GM18508 (cell line): Measurements from ENCODE around the gene IBA57.
"Not testable (repeated sequence)": the region's sequence is repeated elsewhere in the genome, so short reads cannot be mapped to it uniquely, and the experiment has no call there.

Source experiments
- ATAC-seq: cut with Tn5 transposase; IDR thresholded peaks from one replicate; pipeline ENCODE4 v1.9.1; 2021; ENCODE audit warnings: moderate number of reproducible peaks; ENCODE audit not compliant: insufficient read depth, unreplicated experiment

IBA57 gene

DNA sequence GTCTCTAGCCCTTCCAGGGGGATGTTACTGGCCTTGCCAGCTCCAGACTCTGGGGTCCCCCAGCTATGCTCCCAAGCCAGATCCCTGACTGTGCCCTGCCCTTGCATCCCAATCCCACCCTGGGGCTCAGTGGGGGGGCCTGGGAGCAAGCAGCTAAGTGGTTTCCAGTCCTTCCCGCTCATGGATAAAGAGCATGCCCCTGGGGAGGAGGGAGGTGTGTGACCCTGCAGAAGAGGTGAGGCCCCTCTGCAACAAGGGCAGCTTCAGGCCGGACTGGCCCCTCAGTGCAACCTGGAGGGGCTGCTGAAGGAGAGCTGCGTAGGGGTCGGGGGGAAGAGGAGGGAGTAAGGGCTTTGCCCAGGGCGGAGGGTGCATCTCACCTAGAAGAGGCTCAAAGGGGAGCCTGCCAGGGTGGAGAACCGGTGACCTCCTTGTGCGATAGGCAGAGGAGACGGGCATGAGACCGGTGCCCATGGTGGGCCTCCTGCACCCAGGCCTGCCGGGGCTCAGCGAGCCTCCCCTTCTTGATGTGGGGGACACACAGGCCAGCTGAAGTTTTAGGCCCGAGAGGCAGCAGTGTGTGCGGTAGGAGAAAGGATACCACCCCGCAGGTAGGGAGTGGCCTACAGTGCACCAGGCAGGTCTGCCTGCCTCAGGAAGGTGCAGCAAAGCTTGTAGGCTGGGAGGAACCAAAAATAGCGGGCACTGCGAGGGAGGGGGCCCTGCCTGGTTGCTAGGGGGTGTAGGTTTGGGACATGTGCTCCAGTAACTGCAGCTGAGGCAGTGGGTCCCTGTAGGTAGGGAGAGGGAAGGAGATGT, 45.3 kb downstream of the IBA57 start:
- no peak for ATAC-seq

DNA sequence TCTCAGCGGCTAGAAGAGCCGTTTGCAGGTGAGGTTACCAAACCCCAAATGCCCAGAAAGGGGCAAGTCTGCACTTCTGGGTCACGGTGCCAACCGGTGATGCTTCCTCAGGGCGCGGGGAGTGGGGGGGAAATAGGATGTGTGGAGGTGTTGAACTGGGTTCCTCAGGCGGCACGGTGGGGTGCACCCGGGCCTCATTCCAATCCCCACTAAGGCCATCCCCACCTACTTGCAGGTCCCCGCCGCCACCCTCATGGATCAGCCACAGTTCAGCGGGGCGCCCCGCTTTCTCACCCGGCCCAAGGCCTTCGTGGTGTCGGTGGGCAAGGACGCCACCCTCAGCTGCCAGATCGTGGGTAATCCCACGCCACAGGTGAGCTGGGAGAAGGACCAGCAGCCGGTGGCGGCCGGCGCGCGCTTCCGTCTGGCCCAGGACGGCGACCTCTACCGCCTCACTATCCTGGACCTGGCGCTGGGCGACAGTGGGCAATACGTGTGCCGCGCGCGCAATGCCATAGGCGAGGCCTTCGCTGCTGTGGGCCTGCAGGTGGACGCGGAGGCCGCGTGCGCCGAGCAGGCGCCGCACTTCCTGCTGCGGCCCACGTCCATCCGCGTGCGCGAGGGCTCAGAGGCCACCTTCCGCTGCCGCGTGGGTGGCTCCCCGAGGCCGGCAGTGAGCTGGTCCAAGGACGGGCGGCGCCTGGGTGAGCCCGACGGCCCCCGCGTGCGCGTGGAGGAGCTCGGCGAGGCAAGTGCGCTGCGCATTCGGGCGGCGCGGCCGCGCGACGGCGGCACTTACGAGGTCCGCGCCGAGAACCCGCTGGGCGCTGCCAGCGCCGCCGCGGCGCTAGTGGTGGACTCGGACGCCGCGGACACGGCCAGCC, 46.2 kb downstream of the IBA57 start:
- ATAC-seq: no peak

DNA sequence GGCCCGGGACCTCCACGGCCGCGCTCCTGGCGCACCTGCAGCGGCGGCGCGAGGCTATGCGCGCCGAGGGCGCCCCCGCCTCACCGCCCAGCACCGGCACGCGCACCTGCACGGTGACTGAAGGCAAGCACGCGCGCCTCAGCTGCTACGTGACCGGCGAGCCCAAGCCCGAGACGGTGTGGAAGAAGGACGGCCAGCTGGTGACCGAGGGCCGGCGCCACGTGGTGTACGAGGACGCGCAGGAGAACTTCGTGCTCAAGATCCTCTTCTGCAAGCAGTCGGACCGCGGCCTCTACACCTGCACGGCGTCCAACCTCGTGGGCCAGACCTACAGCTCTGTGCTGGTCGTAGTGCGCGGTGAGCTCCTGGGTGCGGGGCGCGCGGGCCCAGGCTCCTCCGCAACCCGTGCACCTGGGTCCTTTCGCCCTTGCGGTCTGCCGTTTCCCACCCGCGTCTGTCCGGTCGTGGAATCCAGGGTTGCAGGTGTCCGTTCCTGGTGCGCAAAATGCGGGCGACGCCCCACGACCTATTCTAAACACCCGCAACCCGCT, 46.9 kb downstream of the IBA57 start:
- ATAC-seq: no peak

DNA sequence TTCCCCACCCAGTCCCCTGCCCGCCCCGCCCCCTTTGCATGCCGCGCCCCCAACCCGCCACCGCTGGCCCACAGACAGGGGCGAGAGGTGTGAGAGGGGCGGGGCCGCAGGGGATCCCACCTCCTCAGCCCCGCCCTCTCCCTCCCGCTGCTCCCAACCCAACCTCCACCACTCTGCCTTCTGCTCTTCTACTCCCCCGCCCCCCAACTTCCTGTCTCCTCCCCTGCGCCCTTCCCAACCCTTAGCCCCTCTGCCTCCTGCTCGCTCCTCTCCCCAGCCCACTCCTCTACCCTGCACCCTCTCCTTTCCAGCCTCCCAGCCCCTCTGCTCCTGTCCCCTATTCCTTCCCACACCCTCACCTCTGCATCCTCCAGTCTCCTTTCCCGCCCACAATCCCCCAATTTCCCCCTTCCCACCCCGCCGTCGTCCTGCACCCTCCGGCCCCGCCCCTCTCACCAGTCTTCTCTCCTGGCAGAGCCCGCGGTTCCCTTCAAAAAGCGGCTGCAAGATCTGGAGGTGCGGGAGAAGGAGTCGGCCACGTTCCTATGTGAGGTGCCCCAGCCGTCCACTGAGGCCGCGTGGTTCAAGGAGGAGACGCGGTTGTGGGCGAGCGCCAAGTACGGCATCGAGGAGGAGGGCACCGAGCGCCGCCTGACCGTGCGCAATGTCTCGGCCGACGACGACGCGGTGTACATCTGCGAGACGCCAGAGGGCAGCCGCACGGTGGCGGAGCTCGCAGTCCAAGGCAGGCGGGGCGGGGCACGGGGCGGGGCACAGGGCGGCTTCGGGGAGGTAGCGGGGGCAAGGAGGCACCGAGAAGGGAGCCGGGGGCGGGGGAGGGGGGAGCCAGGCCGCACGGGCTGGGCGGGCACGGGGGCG, 47.6 kb downstream of the IBA57 start:
- ATAC-seq: no peak

DNA sequence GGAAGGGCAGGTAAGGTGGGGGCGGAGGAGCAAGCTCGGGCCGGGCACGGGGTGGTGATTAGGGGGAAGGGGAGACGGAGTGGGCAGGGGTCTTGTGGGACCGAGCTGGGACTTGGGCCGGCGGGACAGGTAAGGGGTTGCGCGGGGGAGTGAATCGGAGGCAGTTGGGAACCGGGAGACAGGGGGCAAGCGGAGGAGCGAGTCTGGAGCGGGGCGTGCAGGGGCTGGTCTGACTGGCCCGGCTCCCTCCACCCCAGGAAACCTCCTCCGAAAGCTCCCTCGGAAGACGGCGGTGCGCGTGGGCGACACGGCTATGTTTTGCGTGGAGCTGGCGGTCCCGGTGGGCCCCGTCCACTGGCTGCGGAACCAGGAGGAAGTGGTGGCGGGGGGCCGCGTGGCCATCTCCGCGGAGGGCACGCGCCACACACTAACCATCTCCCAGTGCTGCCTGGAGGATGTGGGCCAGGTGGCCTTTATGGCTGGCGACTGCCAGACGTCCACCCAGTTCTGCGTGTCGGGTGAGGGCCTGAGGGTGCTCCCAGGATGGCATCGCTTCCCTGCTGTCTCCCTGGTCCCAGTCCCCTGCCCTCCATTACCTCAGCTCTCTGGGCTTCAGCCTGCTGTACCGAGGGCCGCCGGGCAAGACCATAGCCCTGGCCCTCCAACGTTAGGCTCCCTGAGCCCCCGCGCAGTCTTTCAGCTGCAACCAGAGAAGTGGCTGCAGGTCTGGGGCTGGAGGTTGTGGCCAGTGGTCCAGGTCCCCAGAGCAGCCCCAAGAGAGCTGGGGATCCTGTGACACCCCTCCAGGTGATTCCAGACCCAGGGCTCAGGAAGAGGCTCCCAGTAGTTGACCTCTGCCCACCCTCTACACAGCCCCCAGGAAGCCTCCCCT, 48.6 kb downstream of the IBA57 start:
- no peak for ATAC-seq

DNA sequence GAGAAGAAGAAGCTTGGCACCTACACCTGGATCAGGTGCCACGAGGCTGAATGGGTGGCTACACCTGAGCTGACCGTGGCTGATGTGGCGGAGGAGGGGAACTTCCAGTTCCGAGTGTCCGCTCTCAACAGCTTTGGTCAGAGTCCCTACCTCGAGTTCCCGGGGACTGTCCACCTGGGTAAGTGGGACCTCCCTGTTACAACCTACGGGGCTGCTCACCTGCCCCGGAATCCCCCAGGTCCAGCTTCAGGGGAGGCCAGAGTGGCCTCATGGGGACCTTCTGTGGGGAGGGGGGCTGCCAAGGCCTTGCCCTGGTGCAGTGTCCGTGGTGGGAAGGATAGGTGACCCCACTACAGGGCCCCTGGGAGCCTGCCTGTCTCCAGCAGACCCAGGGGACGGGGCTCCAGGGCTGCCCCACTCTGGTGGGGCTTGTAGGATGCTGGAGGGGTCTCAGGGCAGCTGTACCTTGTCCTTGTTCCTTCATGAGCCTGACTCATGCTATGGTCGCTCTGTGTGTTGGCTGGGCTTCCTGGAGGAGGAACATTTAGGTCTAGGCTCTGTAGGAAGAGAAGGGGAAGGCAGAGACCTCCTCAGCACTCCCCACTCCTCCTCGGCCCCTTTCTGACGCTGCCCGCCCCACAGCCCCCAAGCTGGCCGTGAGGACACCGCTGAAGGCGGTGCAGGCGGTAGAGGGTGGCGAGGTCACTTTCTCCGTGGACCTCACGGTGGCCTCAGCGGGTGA, 49.5 kb downstream of the IBA57 start:
- no peak for ATAC-seq

DNA sequence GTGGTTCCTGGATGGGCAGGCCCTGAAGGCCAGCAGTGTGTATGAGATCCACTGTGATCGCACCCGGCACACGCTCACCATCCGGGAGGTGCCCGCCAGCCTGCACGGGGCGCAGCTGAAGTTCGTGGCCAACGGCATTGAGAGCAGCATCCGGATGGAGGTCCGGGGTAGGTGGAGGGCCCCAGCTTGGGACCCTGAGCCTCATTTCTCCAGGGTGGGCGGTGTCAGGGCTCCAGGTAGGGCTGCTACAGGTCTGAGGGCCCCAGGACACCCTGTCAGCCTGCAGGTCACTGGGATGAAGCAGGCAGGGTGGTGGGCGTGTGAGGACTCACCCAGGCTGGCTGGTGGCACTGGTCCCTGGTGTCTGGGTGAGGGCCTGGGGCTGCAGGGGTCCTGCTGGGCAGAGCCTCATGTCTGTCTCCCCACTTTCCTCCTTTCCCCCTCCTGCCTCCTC, 50.1 kb downstream of the IBA57 start:
- ATAC-seq: no peak

DNA sequence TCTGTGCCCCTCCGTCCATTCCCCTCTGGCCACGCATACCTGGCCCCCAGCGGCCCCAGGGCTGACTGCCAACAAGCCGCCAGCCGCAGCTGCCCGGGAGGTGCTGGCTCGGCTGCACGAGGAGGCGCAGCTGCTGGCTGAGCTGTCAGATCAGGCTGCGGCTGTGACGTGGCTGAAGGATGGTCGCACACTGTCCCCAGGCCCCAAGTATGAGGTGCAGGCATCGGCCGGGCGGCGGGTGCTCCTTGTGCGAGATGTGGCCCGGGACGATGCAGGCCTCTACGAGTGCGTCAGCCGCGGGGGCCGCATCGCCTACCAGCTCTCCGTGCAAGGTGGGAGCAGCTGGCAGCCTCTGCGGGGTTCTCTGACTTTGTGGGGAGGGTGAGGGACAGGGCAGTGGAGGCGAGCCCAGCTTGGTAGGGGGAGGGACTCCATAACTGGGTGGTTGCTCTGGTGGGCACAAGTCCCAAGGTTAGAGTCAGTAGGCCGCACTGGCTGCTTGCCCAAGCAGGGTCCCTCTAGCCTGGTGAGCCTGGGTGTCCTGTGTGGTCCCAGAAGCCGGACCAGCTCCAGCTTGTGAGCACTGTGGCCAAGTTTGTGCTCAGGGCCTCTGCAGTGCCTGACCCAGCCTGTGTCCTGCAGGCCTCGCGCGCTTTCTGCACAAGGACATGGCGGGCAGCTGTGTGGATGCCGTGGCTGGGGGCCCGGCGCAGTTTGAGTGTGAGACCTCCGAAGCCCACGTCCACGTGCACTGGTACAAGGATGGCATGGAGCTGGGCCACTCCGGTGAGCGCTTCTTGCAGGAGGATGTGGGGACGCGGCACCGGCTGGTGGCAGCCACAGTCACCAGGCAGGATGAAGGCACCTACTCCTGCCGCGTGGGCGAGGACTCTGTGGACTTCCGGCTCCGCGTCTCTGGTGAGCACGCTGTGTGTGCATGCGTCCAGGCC, 51.0 kb downstream of the IBA57 start:
- no peak for ATAC-seq

DNA sequence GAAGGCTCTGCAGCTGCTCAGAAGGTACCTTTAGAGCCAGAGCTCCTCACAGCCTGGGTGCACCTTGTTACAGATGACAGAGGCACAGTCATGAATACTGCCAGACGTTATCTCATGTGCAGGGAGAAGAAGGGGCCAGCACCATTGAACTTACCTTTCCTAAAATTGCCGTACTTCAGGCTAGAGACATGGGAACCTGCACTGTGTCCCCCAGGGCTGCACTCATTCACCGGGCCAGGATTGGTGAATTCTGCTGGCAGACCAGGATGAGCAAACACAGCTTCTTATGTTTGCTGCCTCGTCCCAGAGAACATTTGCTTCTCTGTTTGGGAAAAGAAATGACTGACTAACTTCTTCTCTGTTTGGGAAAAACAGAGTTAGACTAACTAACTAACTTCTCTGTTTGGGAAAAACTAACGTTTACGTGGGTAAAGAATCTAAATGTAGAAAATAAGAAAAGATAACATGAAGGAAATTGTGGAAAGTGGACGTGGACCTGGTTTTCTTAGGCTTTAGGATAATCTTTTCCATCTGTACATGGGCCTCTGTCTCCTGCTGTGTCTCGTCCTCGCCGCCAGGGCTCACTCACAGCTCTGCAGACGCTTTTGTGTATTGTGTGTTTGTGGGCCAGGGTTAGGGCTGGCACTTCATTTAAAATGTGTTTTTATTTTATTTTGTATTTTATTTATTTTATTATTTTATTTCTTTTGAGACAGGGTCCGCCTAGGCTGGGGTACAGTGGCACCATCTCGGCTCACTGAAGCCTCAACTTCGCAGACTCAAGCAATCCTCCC, 52.1 kb downstream of the IBA57 start:
- no peak for ATAC-seq

DNA sequence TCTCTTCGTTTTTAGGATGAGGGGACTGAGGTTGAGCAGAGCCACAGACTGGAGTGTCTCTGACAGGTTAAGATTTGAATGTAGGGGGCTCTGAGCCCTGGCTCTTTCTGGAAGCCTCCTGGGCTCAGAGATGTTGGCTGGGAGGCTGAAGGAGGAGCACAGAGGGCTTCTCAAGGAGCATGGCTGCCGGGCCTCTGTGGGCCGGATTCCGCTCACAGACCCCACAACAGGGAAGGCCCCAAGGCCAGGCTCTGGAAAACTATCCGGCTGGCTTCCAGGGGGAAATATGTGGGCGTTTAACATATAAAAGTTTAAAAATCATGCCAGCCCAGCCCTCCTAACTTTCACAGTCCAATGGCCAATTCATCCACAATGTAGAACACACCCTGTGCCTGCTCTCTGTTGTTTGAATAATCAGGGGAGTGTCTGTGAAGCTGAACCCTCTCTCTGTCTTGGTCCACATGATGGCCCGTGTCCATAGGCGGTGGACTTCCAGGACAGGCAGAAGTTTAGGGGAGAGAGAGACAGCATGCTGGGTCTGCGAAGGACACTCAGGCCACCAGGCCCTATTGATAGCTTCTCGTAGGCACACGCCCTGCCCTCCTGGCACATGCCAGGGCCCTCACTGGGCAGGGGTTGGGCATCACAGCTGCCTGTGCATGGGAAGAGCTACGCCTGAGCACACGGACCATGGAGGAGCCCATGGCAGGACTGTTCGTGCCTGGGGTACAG, 53.1 kb downstream of the IBA57 start:
- ATAC-seq: no peak

DNA sequence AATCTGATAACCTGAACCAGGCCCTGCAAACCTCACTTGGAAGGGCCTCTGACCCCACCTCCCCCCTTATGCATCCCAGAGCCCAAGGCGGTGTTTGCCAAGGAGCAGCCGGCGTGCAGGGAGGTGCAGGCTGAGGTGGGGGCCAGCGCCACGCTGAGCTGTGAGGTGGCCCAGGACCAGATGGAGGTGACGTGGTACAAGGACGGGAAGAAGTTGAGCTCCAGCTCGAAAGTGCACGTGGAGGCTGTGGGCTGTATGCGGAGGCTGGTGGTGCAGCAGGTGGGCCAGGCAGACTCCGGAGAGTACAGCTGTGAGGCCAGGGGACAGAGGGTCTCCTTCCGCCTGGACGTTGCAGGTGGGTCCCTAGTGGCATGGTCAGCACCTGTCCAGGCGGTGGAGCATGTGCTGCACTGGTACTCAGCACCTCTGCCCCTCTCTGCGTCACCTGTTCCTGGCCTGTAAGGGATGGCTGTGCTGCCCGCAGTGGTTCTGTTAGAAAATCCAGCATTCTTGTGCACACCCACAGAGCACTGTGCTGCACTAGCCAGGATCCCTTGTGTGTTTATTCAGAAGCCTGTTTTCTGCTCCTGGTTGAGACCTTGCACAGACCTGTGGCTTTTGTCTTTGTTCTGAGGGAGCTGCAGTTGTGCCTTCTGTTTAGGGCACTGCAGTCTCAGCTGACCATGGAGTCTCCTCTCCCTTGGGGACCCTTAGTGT, 53.8 kb downstream of the IBA57 start:
- no peak for ATAC-seq

DNA sequence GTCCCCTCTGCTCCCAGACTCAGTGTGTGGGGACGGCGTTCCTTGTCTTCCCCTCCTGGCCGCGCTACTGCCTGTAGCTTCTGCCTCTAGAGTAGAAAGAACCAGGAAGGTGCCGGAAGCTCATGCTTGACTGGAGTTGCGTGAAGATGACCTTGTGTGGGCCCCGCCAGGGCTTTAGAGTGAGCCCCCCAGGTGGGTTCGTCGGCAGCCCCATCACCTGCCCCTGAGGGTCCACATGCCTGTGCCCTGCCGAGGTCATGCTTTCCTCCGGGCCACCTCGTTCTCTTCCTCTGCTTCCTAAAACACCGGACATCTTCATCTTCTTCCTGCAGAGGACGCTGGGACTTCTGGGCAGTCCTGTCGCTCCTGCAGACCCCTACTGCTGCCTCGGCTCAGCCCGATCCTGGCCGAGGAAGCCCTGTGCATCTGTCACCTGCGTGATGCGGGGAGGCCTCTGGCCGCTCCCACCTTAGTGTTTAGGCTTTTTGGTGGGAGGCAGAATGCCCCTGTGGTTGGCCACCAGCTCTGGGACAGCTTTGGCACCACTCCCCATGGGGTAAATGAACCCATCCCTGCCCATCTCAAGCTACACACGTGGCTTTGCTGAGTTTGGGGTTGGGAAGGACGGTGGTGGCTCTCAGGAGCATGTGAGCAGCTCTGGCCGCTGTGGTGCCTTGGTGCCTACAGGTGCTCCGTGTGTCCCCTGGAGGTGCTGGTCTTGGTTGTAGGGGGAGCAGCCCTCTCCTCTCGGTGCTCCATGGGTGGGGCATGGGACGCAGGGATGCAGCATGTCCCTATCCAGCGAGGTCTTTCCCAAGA, 54.6 kb downstream of the IBA57 start:
- no peak for ATAC-seq

DNA sequence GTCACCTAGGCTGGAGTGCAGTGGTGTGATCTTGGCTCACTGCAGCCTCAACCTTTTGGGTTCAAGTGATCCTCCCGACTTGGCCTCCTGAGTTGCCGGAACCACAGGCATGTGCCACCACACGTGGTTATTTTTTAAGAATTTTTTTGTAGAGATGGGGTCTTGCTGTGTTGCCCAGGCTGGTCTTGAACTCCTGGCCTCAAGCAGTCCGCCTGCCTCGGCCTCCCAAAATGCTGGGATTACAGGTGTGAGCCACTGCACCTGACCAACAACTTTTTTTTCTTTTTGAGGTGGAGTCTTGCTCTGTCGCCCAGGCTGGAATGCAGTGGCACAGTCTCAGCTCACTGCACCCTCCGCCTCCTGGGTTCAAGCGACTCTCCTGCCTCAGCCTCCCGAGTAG, 55.5 kb downstream of the IBA57 start:
- ATAC-seq: not testable (repeated sequence)

DNA sequence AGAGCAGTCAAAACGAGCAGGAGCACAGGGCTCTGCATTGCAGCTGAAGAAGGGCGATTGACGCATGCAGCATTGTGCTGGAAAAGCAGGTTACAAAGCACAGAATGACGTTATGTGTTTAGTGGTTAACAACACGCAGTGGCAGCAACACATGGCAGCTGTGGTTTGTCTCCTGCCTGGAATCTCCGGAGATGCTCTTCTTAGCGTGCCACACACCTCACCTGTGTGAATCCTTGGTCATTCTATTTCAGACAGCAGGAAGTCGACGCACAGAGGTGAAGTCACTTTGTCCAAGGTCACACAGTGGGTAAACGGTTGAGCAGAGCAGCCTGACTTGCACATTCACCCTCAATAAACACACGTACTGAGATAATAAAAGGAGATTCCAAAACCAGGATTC, 56.9 kb downstream of the IBA57 start:
- no peak for ATAC-seq
